ENCODE measurements around the gene GLIS1.

The GLIS1 gene

GRCh38 chr1:53708687-53709086, 30.3 kb downstream of the GLIS1 start:
- peaks cover 6% of the 10 kb centered on the region for H3K27me3 ChIP-seq (ENCODE audit: insufficient read depth, poor library complexity, severe bottlenecking)

GRCh38 chr1:53706356-53706755, 32.6 kb downstream of the GLIS1 start:
- DNase-seq (ENCODE audit: low spot score) (no peak), ATAC-seq (ENCODE audit: low read depth) (no peak)
- H3K9me3 ChIP-seq (ENCODE audit: severe bottlenecking), result no peaks in the 10 kb centered on the region
- no peaks in the 10 kb centered on the region for H3K36me3 ChIP-seq (ENCODE audit: low read depth)
- peaks cover 6% of the 10 kb centered on the region for H3K27me3 ChIP-seq (ENCODE audit: insufficient read depth, poor library complexity, severe bottlenecking)
- no peak overlapping the region for H3K4me3 ChIP-seq (ENCODE audit: severe bottlenecking)
- H3K4me1 ChIP-seq (ENCODE audit: insufficient read depth, poor library complexity, severe bottlenecking), result no peaks in the 10 kb centered on the region
- H3K27ac ChIP-seq (ENCODE audit: poor library complexity, severe bottlenecking), result no peak overlapping the region
- no peak for TF ChIP-seq CTCF (IDR thresholded peaks at IDR 0.05; ENCODE audit: poor library complexity, severe bottlenecking)

More at GRCh38 chr1:53708687-53709086, 30.3 kb downstream of the GLIS1 start:
- no peak for TF ChIP-seq CTCF (IDR thresholded peaks at IDR 0.05; ENCODE audit: poor library complexity, severe bottlenecking)
- H3K4me3 ChIP-seq (ENCODE audit: severe bottlenecking), result no peak overlapping the region
- no peak overlapping the region for H3K27ac ChIP-seq (ENCODE audit: poor library complexity, severe bottlenecking)
- DNase-seq (ENCODE audit: low spot score) (no peak), ATAC-seq (ENCODE audit: low read depth) (no peak)
- no peaks in the 10 kb centered on the region for H3K4me1 ChIP-seq (ENCODE audit: insufficient read depth, poor library complexity, severe bottlenecking)
- H3K36me3 ChIP-seq (ENCODE audit: low read depth), result no peaks in the 10 kb centered on the region
- H3K9me3 ChIP-seq (ENCODE audit: severe bottlenecking), result no peaks in the 10 kb centered on the region

- H3K4me1 ChIP-seq (ENCODE audit: insufficient read depth, poor library complexity, severe bottlenecking), result no peaks in the 10 kb centered on the region
- no peak overlapping the region for H3K4me3 ChIP-seq (ENCODE audit: severe bottlenecking)
- TF ChIP-seq CTCF (IDR thresholded peaks at IDR 0.05; ENCODE audit: poor library complexity, severe bottlenecking), result no peak
- H3K27me3 ChIP-seq (ENCODE audit: insufficient read depth, poor library complexity, severe bottlenecking), result peaks cover 6% of the 10 kb centered on the region
- DNase-seq (ENCODE audit: low spot score), result no peak
- no peak for ATAC-seq (ENCODE audit: low read depth)
- H3K36me3 ChIP-seq (ENCODE audit: low read depth), result no peaks in the 10 kb centered on the region
- no peak overlapping the region for H3K27ac ChIP-seq (ENCODE audit: poor library complexity, severe bottlenecking)
- H3K9me3 ChIP-seq (ENCODE audit: severe bottlenecking), result no peaks in the 10 kb centered on the region
These were observed 33.4 kb downstream of the GLIS1 start for GRCh38 chr1:53705446-53706096.

GRCh38 chr1:53704804-53705445, 34.0 kb downstream of the GLIS1 start:
- no peak overlapping the region for H3K4me3 ChIP-seq (ENCODE audit: severe bottlenecking)
- H3K36me3 ChIP-seq (ENCODE audit: low read depth), result no peaks in the 10 kb centered on the region
- no peak for TF ChIP-seq CTCF (IDR thresholded peaks at IDR 0.05; ENCODE audit: poor library complexity, severe bottlenecking)
- H3K4me1 ChIP-seq (ENCODE audit: insufficient read depth, poor library complexity, severe bottlenecking), result no peaks in the 10 kb centered on the region
- no peak for DNase-seq (ENCODE audit: low spot score)
- H3K27me3 ChIP-seq (ENCODE audit: insufficient read depth, poor library complexity, severe bottlenecking), result peaks cover 6% of the 10 kb centered on the region
- no peak overlapping the region for H3K27ac ChIP-seq (ENCODE audit: poor library complexity, severe bottlenecking)
- no peak for ATAC-seq (ENCODE audit: low read depth)
- no peaks in the 10 kb centered on the region for H3K9me3 ChIP-seq (ENCODE audit: severe bottlenecking)

- H3K27ac ChIP-seq (ENCODE audit: poor library complexity, severe bottlenecking), result no peak overlapping the region
- H3K9me3 ChIP-seq (ENCODE audit: severe bottlenecking), result no peaks in the 10 kb centered on the region
- no peak for ATAC-seq (ENCODE audit: low read depth)
- no peaks in the 10 kb centered on the region for H3K36me3 ChIP-seq (ENCODE audit: low read depth)
- TF ChIP-seq CTCF (IDR thresholded peaks at IDR 0.05; ENCODE audit: poor library complexity, severe bottlenecking), result no peak
- H3K4me1 ChIP-seq (ENCODE audit: insufficient read depth, poor library complexity, severe bottlenecking), result no peaks in the 10 kb centered on the region
- H3K27me3 ChIP-seq (ENCODE audit: insufficient read depth, poor library complexity, severe bottlenecking), result peaks cover 6% of the 10 kb centered on the region
- no peak for DNase-seq (ENCODE audit: low spot score)
- H3K4me3 ChIP-seq (ENCODE audit: severe bottlenecking), result no peak overlapping the region
These were observed 34.7 kb downstream of the GLIS1 start for GRCh38 chr1:53704304-53704703.

All from RWPE2 (cell line).